Keratinocyte (primary cell): ENCODE measurements around the gene NFIL3.

ENCODE experiments used
- EZH2 ChIP-seq: IDR thresholded peaks from one replicate; pipeline ENCODE4 v1.6.1; 2012; ENCODE audit warnings: inconsistent platforms, mild to moderate bottlenecking, low read length, moderate library complexity
- TF ChIP-seq, protein P1 (sequence below), 3 experiments: IDR thresholded peaks in 1 of 3; conservative IDR thresholded peaks in 1 of 3; optimal IDR thresholded peaks in 1 of 3; 2 replicates in 2 of 3; 3 replicates in 1 of 3; pipeline versions ENCODE3 to v1.5.1; 2011; ENCODE audit warnings: low read length in 3 of 3, mild to moderate bottlenecking in 3 of 3, moderate library complexity in 2 of 3, control low read depth in 1 of 3, inconsistent platforms in 1 of 3; ENCODE audit not compliant: insufficient read depth in 2 of 3; ENCODE audit errors: extremely low read depth in 1 of 3

DNA sequence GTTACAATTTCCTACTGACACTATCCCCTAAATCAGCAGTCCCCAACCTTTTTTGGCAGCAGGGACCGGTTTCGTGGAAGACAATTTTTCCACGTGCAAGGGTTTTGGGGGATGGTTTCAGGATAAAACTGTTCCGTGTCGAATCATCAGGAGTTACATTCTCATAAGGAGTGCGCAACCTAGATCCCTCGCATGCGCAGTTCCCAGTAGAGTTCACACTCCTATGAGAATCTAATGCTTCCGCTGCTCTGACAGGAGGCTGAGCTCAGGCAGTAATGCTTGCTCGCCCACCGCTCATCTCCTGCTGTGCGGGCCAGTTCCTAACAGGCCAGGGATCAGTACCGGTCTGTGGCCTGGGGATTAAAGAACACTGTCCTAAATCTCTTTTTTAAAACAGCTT, 13.2 kb upstream of the NFIL3 start:
- TF ChIP-seq, protein P1, sequence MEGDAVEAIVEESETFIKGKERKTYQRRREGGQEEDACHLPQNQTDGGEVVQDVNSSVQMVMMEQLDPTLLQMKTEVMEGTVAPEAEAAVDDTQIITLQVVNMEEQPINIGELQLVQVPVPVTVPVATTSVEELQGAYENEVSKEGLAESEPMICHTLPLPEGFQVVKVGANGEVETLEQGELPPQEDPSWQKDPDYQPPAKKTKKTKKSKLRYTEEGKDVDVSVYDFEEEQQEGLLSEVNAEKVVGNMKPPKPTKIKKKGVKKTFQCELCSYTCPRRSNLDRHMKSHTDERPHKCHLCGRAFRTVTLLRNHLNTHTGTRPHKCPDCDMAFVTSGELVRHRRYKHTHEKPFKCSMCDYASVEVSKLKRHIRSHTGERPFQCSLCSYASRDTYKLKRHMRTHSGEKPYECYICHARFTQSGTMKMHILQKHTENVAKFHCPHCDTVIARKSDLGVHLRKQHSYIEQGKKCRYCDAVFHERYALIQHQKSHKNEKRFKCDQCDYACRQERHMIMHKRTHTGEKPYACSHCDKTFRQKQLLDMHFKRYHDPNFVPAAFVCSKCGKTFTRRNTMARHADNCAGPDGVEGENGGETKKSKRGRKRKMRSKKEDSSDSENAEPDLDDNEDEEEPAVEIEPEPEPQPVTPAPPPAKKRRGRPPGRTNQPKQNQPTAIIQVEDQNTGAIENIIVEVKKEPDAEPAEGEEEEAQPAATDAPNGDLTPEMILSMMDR (optimal IDR thresholded peaks at IDR 0.05 in 1 of 3, IDR thresholded peaks at IDR 0.05 in 1 of 3, conservative IDR thresholded peaks at IDR 0.05 in 1 of 3; ENCODE audit: extremely low read depth in 1 of 3, insufficient read depth in 2 of 3, low read length in 3 of 3), result no peak
- TF ChIP-seq EZH2, result no peak
